GM18951 (cell line): ENCODE results near the gene VAT1L.

ENCODE experiments used
- POLR2A ChIP-seq: IDR thresholded peaks from 4 replicates; pipeline ENCODE4 v1.6.1; 2011; ENCODE audit warnings: mild to moderate bottlenecking; ENCODE audit not compliant: insufficient read length, insufficient read depth; ENCODE audit errors: extremely low read depth
- in situ Hi-C: fragments of 300-500 bp; cut with MboI; formaldehyde crosslinking; loops from one replicate; pipeline ENCODE4 v1.12.0; 2022; ENCODE audit warnings: low sequenced_read_pairs, mixed read lengths, inconsistent platforms; ENCODE audit not compliant: unreplicated experiment

The VAT1L gene

GRCh38 chr16:77789085-77790008, 983 bp downstream of the VAT1L start:
- no peak for TF ChIP-seq POLR2A
- in situ Hi-C loops = no loop called here

GRCh38 chr16:77790009-77790372, 1.6 kb downstream of the VAT1L start:
- TF ChIP-seq POLR2A = no peak
- in situ Hi-C loops = no loop called here

GRCh38 chr16:77790912-77791311, 2.5 kb downstream of the VAT1L start:
- in situ Hi-C loops = no loop called here
- no peak for TF ChIP-seq POLR2A

GRCh38 chr16:77793417-77793816, 5.1 kb downstream of the VAT1L start:
- no peak for TF ChIP-seq POLR2A
- in situ Hi-C loops = no loop called here

GRCh38 chr16:77794586-77794985, 6.2 kb downstream of the VAT1L start:
- TF ChIP-seq POLR2A = no peak
- in situ Hi-C loops = no loop called here

GRCh38 chr16:77801817-77802216, 13.5 kb downstream of the VAT1L start:
- in situ Hi-C loops = no loop called here
- no peak for TF ChIP-seq POLR2A

- in situ Hi-C loops = no loop called here
- TF ChIP-seq POLR2A = no peak
These were observed 17.0 kb downstream of the VAT1L start for GRCh38 chr16:77805398-77805797.

GRCh38 chr16:77807021-77807420, 18.7 kb downstream of the VAT1L start:
- TF ChIP-seq POLR2A = no peak
- in situ Hi-C loops = no loop called here

GRCh38 chr16:77812856-77813500, 24.6 kb downstream of the VAT1L start:
- in situ Hi-C loops = no loop called here
- TF ChIP-seq POLR2A = no peak

- in situ Hi-C loops = no loop called here
- no peak for TF ChIP-seq POLR2A
These were observed 27.9 kb downstream of the VAT1L start for GRCh38 chr16:77816293-77816692.

GRCh38 chr16:77820340-77820739, 32.0 kb downstream of the VAT1L start:
- in situ Hi-C loops = no loop called here
- TF ChIP-seq POLR2A = no peak

- in situ Hi-C loops = no loop called here
These were observed 34.3 kb downstream of the VAT1L start for GRCh38 chr16:77822661-77823060.

GRCh38 chr16:77823067-77823466, 34.7 kb downstream of the VAT1L start:
- in situ Hi-C loops = no loop called here
- TF ChIP-seq POLR2A = no peak

More at GRCh38 chr16:77822661-77823060, 34.3 kb downstream of the VAT1L start:
- TF ChIP-seq POLR2A = no peak

- in situ Hi-C loops = no loop called here
These were observed 36.8 kb downstream of the VAT1L start for GRCh38 chr16:77825196-77825595.

More at GRCh38 chr16:77825196-77825595, 36.8 kb downstream of the VAT1L start:
- TF ChIP-seq POLR2A = no peak
